ENCODE results near the gene SH3RF3.
"Not testable (repeated sequence)": the region's sequence is repeated elsewhere in the genome, so short reads cannot be mapped to it uniquely, and the experiment has no call there.

Gene SH3RF3

GRCh38 chr2:109154226-109154625, 25.2 kb downstream of the SH3RF3 start:
- no peak for DNase-seq (ENCODE audit: low read depth)
- no peak overlapping the region for H3K4me3 ChIP-seq (ENCODE audit: low read depth, low read length)
- TF ChIP-seq, protein P1, sequence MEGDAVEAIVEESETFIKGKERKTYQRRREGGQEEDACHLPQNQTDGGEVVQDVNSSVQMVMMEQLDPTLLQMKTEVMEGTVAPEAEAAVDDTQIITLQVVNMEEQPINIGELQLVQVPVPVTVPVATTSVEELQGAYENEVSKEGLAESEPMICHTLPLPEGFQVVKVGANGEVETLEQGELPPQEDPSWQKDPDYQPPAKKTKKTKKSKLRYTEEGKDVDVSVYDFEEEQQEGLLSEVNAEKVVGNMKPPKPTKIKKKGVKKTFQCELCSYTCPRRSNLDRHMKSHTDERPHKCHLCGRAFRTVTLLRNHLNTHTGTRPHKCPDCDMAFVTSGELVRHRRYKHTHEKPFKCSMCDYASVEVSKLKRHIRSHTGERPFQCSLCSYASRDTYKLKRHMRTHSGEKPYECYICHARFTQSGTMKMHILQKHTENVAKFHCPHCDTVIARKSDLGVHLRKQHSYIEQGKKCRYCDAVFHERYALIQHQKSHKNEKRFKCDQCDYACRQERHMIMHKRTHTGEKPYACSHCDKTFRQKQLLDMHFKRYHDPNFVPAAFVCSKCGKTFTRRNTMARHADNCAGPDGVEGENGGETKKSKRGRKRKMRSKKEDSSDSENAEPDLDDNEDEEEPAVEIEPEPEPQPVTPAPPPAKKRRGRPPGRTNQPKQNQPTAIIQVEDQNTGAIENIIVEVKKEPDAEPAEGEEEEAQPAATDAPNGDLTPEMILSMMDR (IDR thresholded peaks at IDR 0.05; ENCODE audit: control insufficient read depth, extremely low read depth, insufficient read depth): no peak

DNA sequence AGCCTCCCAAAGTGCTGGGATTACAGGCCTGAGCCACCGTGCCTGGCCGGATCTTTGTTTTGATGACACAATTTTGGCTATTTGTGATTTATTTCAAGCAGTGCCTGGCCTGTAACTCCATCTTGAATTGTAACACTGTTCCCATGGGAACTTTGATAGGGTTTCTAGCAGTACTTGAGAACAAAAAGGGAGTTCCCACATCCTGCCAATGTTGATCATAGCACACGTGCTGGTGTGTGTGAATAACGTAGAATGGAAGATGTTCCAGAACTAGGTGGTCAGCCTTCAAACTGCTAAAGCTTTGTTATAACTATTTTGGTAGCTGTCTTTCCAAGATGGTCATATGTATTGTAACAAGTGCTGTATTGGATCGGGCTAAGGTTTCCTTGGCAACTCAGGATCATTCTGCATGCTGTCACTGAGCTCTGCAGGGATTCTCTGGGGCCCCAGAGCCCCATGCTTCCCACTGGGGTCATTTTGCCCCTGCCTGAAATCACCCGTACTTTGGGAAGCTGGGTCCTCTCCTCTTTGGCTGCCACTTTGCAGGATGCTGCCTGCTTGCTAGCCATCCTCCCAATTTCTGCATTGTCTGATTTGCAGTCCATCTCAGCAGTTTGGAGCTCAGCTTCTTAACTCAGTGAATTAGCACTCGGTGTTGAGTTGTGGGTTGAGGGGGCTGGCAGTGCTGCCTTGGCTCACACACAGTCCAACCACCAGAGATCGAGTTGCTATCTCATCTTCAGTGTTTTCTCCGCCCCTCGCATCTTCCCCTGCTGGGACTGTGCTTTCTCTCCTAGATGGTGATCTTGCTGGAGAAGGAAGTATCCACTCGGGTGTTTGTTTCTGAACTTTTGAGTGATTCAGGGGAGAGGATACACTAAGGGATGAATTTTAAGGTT, 26.8 kb downstream of the SH3RF3 start:
- DNase-seq (ENCODE audit: low read depth): no peak
- H3K4me3 ChIP-seq (ENCODE audit: low read depth, low read length): no peak overlapping the region
- TF ChIP-seq, protein P1 (IDR thresholded peaks at IDR 0.05; ENCODE audit: control insufficient read depth, extremely low read depth, insufficient read depth): no peak

DNA sequence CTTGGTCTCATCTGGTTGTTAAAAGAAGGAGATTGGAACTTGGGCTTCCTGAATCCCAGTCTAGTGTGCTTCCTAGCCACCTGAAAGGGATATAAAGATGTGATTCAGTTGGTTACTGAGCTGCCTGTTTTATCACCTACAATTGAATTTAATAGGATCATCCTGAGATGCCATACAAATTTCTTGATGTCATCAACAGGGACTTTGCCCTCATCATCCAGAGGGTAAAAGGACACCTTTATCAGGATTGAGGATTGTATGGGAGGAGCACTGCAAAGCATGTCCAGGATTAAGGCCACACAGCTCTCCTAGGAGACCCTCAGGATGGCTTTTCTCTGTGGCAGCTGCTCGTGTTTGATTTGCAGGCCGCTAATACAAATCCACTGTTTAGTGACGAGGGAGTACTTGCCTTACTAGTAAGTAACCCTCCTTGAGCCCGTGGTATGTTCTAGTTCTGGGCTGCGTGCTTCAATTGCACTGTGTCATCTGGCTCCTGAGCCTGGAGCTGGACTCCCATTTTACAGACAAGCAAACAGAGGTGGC, 28.6 kb downstream of the SH3RF3 start:
- H3K4me3 ChIP-seq (ENCODE audit: low read depth, low read length): no peak overlapping the region
- TF ChIP-seq, protein P1 (IDR thresholded peaks at IDR 0.05; ENCODE audit: control insufficient read depth, extremely low read depth, insufficient read depth): no peak
- DNase-seq (ENCODE audit: low read depth): no peak

GRCh38 chr2:109158237-109158636, 29.2 kb downstream of the SH3RF3 start:
- H3K4me3 ChIP-seq (ENCODE audit: low read depth, low read length): no peak overlapping the region
- DNase-seq (ENCODE audit: low read depth): no peak
- TF ChIP-seq, protein P1 (IDR thresholded peaks at IDR 0.05; ENCODE audit: control insufficient read depth, extremely low read depth, insufficient read depth): no peak

DNA sequence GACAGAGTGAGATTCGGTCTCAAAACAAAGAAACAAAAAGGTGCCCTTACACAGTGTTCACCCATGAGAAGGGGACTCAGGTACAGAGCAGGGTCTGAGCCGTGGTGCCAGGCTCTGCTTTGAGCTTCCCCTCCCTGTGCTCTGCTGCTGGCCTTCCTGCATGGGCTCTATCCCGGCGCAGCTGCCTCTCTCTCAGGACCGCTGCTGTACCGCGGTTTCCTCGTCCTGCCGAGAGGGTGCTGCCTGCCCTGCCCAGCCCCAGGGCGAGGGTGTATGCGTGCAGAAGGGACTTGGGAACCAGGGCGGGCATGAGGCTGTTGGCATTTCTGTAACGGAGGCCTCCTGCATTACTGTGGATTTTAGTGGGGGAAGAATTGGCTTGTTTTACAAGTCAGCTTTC, 30.1 kb downstream of the SH3RF3 start:
- no peak overlapping the region for H3K4me3 ChIP-seq (ENCODE audit: low read depth, low read length)
- TF ChIP-seq, protein P1 (IDR thresholded peaks at IDR 0.05; ENCODE audit: control insufficient read depth, extremely low read depth, insufficient read depth): no peak
- DNase-seq (ENCODE audit: low read depth): no peak

DNA sequence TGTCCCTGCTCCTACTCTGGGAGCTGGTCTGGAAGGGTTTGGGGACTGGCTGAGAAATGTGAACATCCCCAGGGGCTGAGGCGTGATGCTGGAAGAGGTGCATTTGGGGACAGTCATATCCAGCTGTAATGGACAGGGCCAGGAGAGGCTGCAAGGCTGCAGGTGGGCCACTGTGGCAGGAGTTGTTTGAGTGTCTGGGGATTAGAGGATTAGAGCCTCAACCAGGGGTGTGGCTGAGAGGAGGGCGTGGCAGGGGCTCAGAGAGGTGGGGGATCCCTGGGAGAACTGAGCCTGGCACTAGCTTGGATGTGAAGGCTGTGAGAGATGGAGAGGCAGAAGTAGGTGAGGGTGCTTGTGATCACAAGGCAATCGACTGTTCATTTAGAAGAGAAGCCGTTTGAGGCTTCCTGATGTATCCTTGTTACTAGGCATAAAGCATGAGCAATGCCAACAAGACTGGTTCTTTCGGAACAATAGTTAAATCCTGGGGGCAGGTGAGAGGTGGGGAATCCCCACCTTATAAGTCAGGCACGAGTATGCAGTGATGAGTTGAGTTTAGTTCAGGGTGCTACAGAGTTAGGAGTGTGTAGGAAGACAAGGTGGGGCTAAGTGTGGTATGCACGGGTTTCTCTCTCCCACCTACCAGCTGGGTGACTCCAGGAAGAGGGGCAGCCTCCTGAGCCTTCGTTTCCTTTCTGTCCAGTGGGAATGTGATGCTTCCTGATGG, 31.9 kb downstream of the SH3RF3 start:
- DNase-seq (ENCODE audit: low read depth): no peak
- TF ChIP-seq, protein P1 (IDR thresholded peaks at IDR 0.05; ENCODE audit: control insufficient read depth, extremely low read depth, insufficient read depth): no peak
- H3K4me3 ChIP-seq (ENCODE audit: low read depth, low read length): no peak overlapping the region

GRCh38 chr2:109162367-109162766, 33.4 kb downstream of the SH3RF3 start:
- not testable (repeated sequence) for H3K4me3 ChIP-seq (ENCODE audit: low read depth, low read length); DNase-seq (ENCODE audit: low read depth)
